ENCODE data around the gene ANKRD12. TPM values are rescaled to one million over a fixed set of nuclear protein-coding genes. Genes with fewer than 3 reads are reported as not detected.
A peak's percentile ranks its signal among the peaks of the same experiment; 100 is the strongest.

ANKRD12 gene
- total and polyA plus RNA-seq, 2 of the 4 experiments (the other 2 are of a cell fraction): 2.6 to 12.9 TPM

GRCh38 chr18:9217743-9218451 is 81.3 kb downstream of the ANKRD12 start:
- Histone ChIP-seq H3K4me1 (ENCODE audit: control insufficient read depth, insufficient read depth, low read length) (no peaks in the 10 kb centered on the region), H4K20me1 (ENCODE audit: insufficient read depth, low read length) (no peaks in the 10 kb centered on the region), H3K79me1 (ENCODE audit: low read depth in 1 of 2, low read length in 2 of 2) (peaks cover 9 to 10% of the 10 kb centered on the region in 2 experiments; a peak in 3 of 4 replicates), H3K14ac (replicated peaks; ENCODE audit: low read depth, low read length) (no peak overlapping the region), H3K9me3 (ENCODE audit: control insufficient read depth, insufficient read depth, low read length) (no peaks in the 10 kb centered on the region), H3K9ac (ENCODE audit: low read depth, low read length) (no peak overlapping the region), H2BK15ac (ENCODE audit: low read depth, low read length) (no peak overlapping the region), H2AK5ac (ENCODE audit: low read depth, low read length) (no peak overlapping the region), H3K4ac (ENCODE audit: low read depth, low read length) (no peak overlapping the region), H3K27me3 (ENCODE audit: control insufficient read depth, insufficient read depth, low read length) (no peaks in the 10 kb centered on the region), H2BK120ac (ENCODE audit: low read depth, low read length) (no peak overlapping the region), H3K56ac (ENCODE audit: extremely low read depth, insufficient read depth, low read length) (no peak overlapping the region), H4K8ac (ENCODE audit: low read depth in 2 of 2, low read length in 2 of 2) (no peak overlapping the region), H2AK9ac (replicated peaks; ENCODE audit: low read depth, low read length, poor library complexity) (no peak overlapping the region), H2AFZ (replicated peaks; ENCODE audit: low read length, poor library complexity) (no peak overlapping the region), H3K4me2 (ENCODE audit: low read depth, low read length) (no peak overlapping the region), H3K9me1 (ENCODE audit: insufficient read depth, low read length) (no peaks in the 10 kb centered on the region), H2BK20ac (ENCODE audit: low read depth, low read length) (no peak overlapping the region), H2BK5ac (ENCODE audit: low read depth, low read length, poor library complexity, severe bottlenecking) (no peak overlapping the region), H3K23ac (ENCODE audit: low read depth, low read length) (no peak overlapping the region), H4K5ac (ENCODE audit: low read depth, low read length) (no peak overlapping the region), H3K18ac (ENCODE audit: low read depth, low read length) (no peak overlapping the region), H3K36me3 (ENCODE audit: control insufficient read depth, insufficient read depth, low read length) (peaks cover 23% of the 10 kb centered on the region), H4K91ac (ENCODE audit: insufficient read depth, low read depth, low read length) (no peak overlapping the region), H3K27ac (ENCODE audit: insufficient read depth, low read length) (no peak overlapping the region), H3K4me3 (ENCODE audit: insufficient read depth, low read depth, low read length) (no peak overlapping the region)
- ATAC-seq (ENCODE audit: low read depth) (no peak), DNase-seq (peak; percentile 7)
- BruUV-seq (replicated peaks): no TSS peak
- no peak for TF ChIP-seq FOS (IDR thresholded peaks at IDR 0.05; ENCODE audit: low read depth, low read length)
- TF ChIP-seq MXI1 (IDR thresholded peaks at IDR 0.05; ENCODE audit: borderline replicate concordance, low read depth, low read length): no peak
- no peak for TF ChIP-seq CHD1 (IDR thresholded peaks at IDR 0.05; ENCODE audit: low read depth, low read length)
- no peak for TF ChIP-seq RFX5 (IDR thresholded peaks at IDR 0.05; ENCODE audit: low read depth, low read length)
- no peak for TF ChIP-seq CEBPB (IDR thresholded peaks at IDR 0.05; ENCODE audit: low read depth, low read length)
- no peak for TF ChIP-seq RAD21 (IDR thresholded peaks at IDR 0.05; ENCODE audit: low read length)
- TF ChIP-seq, protein P1, sequence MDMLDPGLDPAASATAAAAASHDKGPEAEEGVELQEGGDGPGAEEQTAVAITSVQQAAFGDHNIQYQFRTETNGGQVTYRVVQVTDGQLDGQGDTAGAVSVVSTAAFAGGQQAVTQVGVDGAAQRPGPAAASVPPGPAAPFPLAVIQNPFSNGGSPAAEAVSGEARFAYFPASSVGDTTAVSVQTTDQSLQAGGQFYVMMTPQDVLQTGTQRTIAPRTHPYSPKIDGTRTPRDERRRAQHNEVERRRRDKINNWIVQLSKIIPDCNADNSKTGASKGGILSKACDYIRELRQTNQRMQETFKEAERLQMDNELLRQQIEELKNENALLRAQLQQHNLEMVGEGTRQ (IDR thresholded peaks at IDR 0.05; ENCODE audit: low read depth, low read length): no peak
- no peak for TF ChIP-seq SMC3 (IDR thresholded peaks at IDR 0.05; ENCODE audit: low read depth, low read length)
- TF ChIP-seq, protein P2, sequence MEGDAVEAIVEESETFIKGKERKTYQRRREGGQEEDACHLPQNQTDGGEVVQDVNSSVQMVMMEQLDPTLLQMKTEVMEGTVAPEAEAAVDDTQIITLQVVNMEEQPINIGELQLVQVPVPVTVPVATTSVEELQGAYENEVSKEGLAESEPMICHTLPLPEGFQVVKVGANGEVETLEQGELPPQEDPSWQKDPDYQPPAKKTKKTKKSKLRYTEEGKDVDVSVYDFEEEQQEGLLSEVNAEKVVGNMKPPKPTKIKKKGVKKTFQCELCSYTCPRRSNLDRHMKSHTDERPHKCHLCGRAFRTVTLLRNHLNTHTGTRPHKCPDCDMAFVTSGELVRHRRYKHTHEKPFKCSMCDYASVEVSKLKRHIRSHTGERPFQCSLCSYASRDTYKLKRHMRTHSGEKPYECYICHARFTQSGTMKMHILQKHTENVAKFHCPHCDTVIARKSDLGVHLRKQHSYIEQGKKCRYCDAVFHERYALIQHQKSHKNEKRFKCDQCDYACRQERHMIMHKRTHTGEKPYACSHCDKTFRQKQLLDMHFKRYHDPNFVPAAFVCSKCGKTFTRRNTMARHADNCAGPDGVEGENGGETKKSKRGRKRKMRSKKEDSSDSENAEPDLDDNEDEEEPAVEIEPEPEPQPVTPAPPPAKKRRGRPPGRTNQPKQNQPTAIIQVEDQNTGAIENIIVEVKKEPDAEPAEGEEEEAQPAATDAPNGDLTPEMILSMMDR (conservative IDR thresholded peaks at IDR 0.05; ENCODE audit: low read depth, low read length): no peak
- no peak for TF ChIP-seq RCOR1 (IDR thresholded peaks at IDR 0.05; ENCODE audit: insufficient replicate concordance, low read length)
- TF ChIP-seq, protein P3, sequence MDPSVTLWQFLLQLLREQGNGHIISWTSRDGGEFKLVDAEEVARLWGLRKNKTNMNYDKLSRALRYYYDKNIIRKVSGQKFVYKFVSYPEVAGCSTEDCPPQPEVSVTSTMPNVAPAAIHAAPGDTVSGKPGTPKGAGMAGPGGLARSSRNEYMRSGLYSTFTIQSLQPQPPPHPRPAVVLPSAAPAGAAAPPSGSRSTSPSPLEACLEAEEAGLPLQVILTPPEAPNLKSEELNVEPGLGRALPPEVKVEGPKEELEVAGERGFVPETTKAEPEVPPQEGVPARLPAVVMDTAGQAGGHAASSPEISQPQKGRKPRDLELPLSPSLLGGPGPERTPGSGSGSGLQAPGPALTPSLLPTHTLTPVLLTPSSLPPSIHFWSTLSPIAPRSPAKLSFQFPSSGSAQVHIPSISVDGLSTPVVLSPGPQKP (IDR thresholded peaks at IDR 0.05; ENCODE audit: borderline replicate concordance, low read depth, low read length): no peak
- TF ChIP-seq MAFK (IDR thresholded peaks at IDR 0.05; ENCODE audit: low read depth, low read length): no peak
- WGBS, 2 experiments (ENCODE audit: extremely low coverage in 2 of 2, insufficient read length in 1 of 2): no CpG with 5 or more reads among the region's 3 CpGs
- ChIA-PET POLR2A (ENCODE audit: unreplicated experiment) (no interaction called here), CTCF (interaction anchor here (0.6 to 0.7 kb wide), 2 partner anchors 21 to 222 kb away, joined by 3 to 4 read pairs; no protein-coding TSS in a partner anchor)
- dilution Hi-C loops (cut with HindIII; ENCODE audit: low sequenced_read_pairs, unreplicated experiment): no loop called here
- intact Hi-C loops (cut with micrococcal nuclease): no loop called here
- in situ Hi-C loops (cut with MboI; ENCODE audit: low sequenced_read_pairs): no loop called here
